OCI-LY3 (cell line): ENCODE results near the gene APLP1.

Experiments
- H2AFZ ChIP-seq: fragments of 200-600, 300-600 bp; shearing (Covaris generic); 2 replicates; pipeline ENCODE4 v1.6.0; 2014; ENCODE audit warnings: antibody characterized with exemption, low read depth, low read length
- H3K27ac ChIP-seq: fragments of 200-600, 300-600 bp; sonication (generic); 2 replicates; pipeline ENCODE4 v1.5.1; 2014; ENCODE audit warnings: mild to moderate bottlenecking, low read length, moderate library complexity, mixed read lengths
- H3K27me3 ChIP-seq: fragments of 200-600, 300-600 bp; sonication (generic); 2 replicates; pipeline ENCODE4 v1.6.1; 2014; ENCODE audit warnings: low read depth, low read length, mixed read lengths
- H3K36me3 ChIP-seq: fragments of 200-600, 300-600 bp; sonication (generic); replicated peaks from 2 replicates; pipeline ENCODE3; 2014; ENCODE audit warnings: low read depth, low read length, mixed read lengths
- H3K4me1 ChIP-seq: fragments of 300-600, 200-600 bp; sonication (generic); 2 replicates; pipeline ENCODE4 v1.6.1; 2014; ENCODE audit warnings: low read length, mixed read lengths
- H3K4me2 ChIP-seq: fragments of 200-600, 300-600 bp; sonication (generic); 2 replicates; pipeline ENCODE4 v1.6.1; 2014; ENCODE audit warnings: low read length, mixed read lengths
- H3K4me3 ChIP-seq: fragments of 300-600, 200-600 bp; sonication (generic); 2 replicates; pipeline ENCODE4 v1.5.1; 2014; ENCODE audit warnings: antibody characterized with exemption, mild to moderate bottlenecking, low read length, moderate library complexity
- H3K79me2 ChIP-seq: fragments of 300-600, 200-600 bp; shearing (Covaris generic); 2 replicates; pipeline ENCODE4 v1.6.1; 2014; ENCODE audit warnings: mild to moderate bottlenecking, low read length, mixed read lengths
- H3K9ac ChIP-seq: fragments of 300-600, 200-600 bp; shearing (Covaris generic); 2 replicates; pipeline ENCODE4 v1.6.0; 2014; ENCODE audit warnings: mild to moderate bottlenecking, low read length, moderate library complexity
- H3K9me3 ChIP-seq: fragments of 200-600, 300-600 bp; shearing (Covaris generic); 2 replicates; pipeline ENCODE4 v1.6.1; 2014; ENCODE audit warnings: low read length, mixed read lengths; ENCODE audit not compliant: insufficient read depth
- H4K20me1 ChIP-seq: fragments of 200-600, 300-600 bp; sonication (generic); 2 replicates; pipeline ENCODE4 v1.6.1; 2016; ENCODE audit warnings: low read length, mixed read lengths; ENCODE audit not compliant: insufficient read depth
- EZH2phosphoT487 ChIP-seq: fragments of 200-600 bp; shearing (Covaris generic); IDR thresholded peaks from 2 replicates; pipeline ENCODE4 v1.6.1; 2018; ENCODE audit warnings: antibody characterized with exemption, mixed run types, low read depth
- TF ChIP-seq, protein P1 (sequence below): fragments of 200-600, 300-600 bp; sonication (generic); IDR thresholded peaks from 2 replicates; pipeline ENCODE4 v1.5.1; 2014; ENCODE audit warnings: antibody characterized with exemption, low read length, low read depth

APLP1 gene

DNA sequence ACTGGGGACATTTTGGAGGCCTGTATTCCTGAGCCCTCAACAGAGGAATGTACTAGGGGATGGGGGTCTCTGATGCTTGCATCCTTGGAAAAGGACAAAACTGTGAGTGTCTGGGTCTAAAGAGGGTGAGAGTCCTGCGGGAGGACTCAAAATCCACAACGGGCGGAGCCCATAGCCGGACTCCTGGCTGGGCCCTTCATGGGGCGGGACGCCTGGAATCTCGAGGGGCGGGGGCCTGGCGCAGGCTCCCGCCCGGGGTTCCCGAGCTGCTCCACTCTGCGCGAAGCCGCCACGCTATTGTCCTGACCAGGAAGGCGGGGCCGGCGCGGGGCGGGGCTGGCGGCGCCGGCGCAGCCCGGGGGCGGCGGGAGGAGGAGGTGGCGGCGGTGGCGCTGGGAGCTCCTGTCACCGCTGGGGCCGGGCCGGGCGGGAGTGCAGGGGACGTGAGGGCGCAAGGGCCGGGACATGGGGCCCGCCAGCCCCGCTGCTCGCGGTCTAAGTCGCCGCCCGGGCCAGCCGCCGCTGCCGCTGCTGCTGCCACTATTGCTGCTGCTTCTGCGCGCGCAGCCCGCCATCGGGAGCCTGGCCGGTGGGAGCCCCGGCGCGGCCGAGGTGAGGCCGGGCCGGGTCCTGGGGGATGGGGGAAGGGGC lies at the start of gene APLP1:
Gene APLP1 (plus strand): TSS at position 403 of the 651 bp plus-strand sequence. CDS start 63 bp downstream, at position 466.
- Histone ChIP-seq H3K4me1 (0 out of 2 replicates have a peak, but pooled peaks cover 2% of the 10 kb centered on the region), H3K4me2 (peak within 1 kb of the TSS; percentile 83), H2AFZ (no peak within 1 kb of the TSS), H3K4me3 (peak within 1 kb of the TSS; percentile 79), H3K27ac (no peak within 1 kb of the TSS; the same call in 1 of the 2 replicates), H3K27me3 (no peaks in the 10 kb centered on the region), H3K79me2 (no peaks in the 10 kb centered on the region), H3K9me3 (no peaks in the 10 kb centered on the region), H4K20me1 (no peaks in the 10 kb centered on the region), H3K9ac (peak within 1 kb of the TSS; percentile 32; the same call in 1 of the 2 replicates), H3K36me3 (no peaks in the 10 kb centered on the region)
- TF ChIP-seq, protein P1, sequence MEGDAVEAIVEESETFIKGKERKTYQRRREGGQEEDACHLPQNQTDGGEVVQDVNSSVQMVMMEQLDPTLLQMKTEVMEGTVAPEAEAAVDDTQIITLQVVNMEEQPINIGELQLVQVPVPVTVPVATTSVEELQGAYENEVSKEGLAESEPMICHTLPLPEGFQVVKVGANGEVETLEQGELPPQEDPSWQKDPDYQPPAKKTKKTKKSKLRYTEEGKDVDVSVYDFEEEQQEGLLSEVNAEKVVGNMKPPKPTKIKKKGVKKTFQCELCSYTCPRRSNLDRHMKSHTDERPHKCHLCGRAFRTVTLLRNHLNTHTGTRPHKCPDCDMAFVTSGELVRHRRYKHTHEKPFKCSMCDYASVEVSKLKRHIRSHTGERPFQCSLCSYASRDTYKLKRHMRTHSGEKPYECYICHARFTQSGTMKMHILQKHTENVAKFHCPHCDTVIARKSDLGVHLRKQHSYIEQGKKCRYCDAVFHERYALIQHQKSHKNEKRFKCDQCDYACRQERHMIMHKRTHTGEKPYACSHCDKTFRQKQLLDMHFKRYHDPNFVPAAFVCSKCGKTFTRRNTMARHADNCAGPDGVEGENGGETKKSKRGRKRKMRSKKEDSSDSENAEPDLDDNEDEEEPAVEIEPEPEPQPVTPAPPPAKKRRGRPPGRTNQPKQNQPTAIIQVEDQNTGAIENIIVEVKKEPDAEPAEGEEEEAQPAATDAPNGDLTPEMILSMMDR: no peak
- TF ChIP-seq EZH2phosphoT487: no peak

DNA sequence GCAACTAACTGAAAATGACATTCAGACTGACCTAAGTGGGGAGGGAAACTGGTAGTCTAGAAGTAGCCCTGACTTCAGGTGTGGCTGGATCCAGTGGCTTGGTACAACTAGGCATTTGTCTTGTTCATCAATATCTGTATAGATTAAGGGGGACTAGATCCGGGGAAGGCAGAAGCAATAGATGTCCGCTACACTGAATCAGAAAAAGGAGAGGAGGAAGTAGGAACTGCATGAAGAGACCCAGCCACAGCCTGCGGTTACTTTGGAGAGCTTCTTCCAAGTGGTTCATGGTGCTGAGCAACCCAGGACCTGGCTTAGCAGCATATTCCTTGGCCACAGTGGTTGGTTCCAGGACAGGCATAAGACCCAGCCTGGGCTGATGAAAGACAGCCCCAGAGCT lies 45.8 kb upstream of the APLP1 start:
- Histone ChIP-seq H3K4me3 (peak overlapping the region; percentile 53), H2AFZ (peak overlapping the region; percentile 43; the same call in 1 of the 2 replicates), H4K20me1 (no peaks in the 10 kb centered on the region), H3K9ac (no peak overlapping the region), H3K4me2 (peak overlapping the region; percentile 50), H3K79me2 (no peaks in the 10 kb centered on the region), H3K4me1 (peaks cover 4% of the 10 kb centered on the region; the same call in 1 of the 2 replicates), H3K9me3 (no peaks in the 10 kb centered on the region), H3K27ac (no peak overlapping the region), H3K36me3 (no peaks in the 10 kb centered on the region), H3K27me3 (peaks cover 10% of the 10 kb centered on the region; the same call in 1 of the 2 replicates)
- TF ChIP-seq EZH2phosphoT487: no peak
- TF ChIP-seq, protein P1: no peak

DNA sequence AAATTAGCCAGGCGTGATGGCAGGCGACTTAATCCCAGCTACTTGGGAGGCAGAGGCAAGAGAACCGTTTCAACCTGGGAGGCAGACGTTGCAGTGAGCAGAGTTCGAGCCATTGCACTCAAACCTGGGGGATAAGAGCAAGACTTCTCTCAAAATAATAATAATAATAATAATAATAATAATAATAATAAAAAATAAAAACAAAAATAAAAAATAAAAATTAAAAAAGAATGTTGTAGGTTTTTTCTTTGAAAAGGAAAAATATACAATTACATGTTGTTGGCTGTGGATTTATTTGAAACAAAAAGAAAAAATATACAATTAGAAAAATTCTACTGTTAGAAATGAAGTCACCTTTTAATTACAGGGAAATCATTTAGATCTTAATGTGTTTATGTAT lies 44.2 kb upstream of the APLP1 start:
- Histone ChIP-seq H3K36me3 (no peaks in the 10 kb centered on the region), H4K20me1 (no peaks in the 10 kb centered on the region), H3K4me1 (peaks cover 4% of the 10 kb centered on the region; the same call in 1 of the 2 replicates), H3K4me2 (no peak overlapping the region), H3K27ac (no peak overlapping the region), H3K27me3 (peaks cover 10% of the 10 kb centered on the region; the same call in 1 of the 2 replicates), H3K9ac (no peak overlapping the region), H2AFZ (no peak overlapping the region), H3K79me2 (no peaks in the 10 kb centered on the region), H3K4me3 (no peak overlapping the region), H3K9me3 (no peaks in the 10 kb centered on the region)
- no peak for TF ChIP-seq EZH2phosphoT487
- TF ChIP-seq, protein P1: no peak

DNA sequence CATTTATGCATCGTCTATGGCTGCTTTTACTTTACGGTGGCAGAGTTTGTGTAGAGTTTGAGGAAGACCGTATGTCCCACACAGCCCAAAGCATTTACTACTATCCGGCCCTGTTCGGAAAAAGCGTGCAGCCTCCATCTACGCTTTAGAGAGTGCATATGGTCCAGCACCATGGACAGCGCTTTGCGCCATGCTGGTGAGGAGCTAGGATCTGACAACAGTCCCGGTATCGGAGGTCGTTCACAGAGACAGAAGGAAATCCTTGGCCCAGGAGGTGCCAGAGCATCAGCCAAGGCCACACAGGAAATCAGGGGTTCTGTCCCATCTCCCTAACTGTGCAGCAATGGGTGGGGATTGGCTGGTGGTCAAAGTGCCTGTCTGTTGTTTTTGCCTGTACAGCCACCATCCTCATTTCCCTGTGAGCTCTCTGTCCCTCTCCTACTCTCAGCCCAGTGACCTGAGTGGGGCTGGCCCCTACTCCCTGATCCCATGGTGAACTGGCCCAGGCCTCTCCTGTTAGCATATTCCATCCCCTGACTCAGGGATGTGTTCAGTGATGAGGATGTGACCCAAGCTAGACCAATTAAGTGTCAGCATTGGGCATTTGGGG lies 39.6 kb upstream of the APLP1 start:
- H2AFZ ChIP-seq: no peak overlapping the region
- H4K20me1 ChIP-seq: no peaks in the 10 kb centered on the region
- TF ChIP-seq, protein P1: no peak
- TF ChIP-seq EZH2phosphoT487: no peak
- no peak overlapping the region for H3K4me2 ChIP-seq
- no peak overlapping the region for H3K27ac ChIP-seq
- H3K4me1 ChIP-seq: no peaks in the 10 kb centered on the region
- H3K27me3 ChIP-seq: peaks cover 7% of the 10 kb centered on the region; the same call in 1 of the 2 replicates
- no peaks in the 10 kb centered on the region for H3K79me2 ChIP-seq
- H3K9me3 ChIP-seq: no peaks in the 10 kb centered on the region
- no peak overlapping the region for H3K4me3 ChIP-seq
- no peaks in the 10 kb centered on the region for H3K36me3 ChIP-seq
- no peak overlapping the region for H3K9ac ChIP-seq
